ENCODE data around the gene NSUN2. TPM values are rescaled to one million over a fixed set of nuclear protein-coding genes. Genes with fewer than 3 reads are reported as not detected.

Gene NSUN2
- total RNA-seq, 2 experiments from 2014 or later = 48.3 to 50.8 TPM

- Histone ChIP-seq H3K9me3 (ENCODE audit: control insufficient read depth in 1 of 2, insufficient read depth in 1 of 2, low read length in 2 of 2) (peaks cover 0 to 4% of the 10 kb centered on the region in 2 experiments), H3K27ac (ENCODE audit: low read depth in 1 of 2, low read length in 2 of 2) (no peak overlapping the region), H3K4me3 (ENCODE audit: low read length) (no peak overlapping the region), H3K4me1 (ENCODE audit: insufficient read depth, low read length) (peaks cover 7% of the 10 kb centered on the region), H3K36me3 (ENCODE audit: insufficient read depth, low read length) (no peaks in the 10 kb centered on the region), H3K27me3 (ENCODE audit: control insufficient read depth in 1 of 2, insufficient read depth in 2 of 2, low read length in 2 of 2) (peaks cover 17 to 46% of the 10 kb centered on the region in 2 experiments)
- H3K9me3 Mint-ChIP-seq = no peaks in the 10 kb centered on the region
- TF ChIP-seq CTCF (IDR thresholded peaks at IDR 0.05) = no peak
- ChIA-PET POLR2A (no interaction called here), CTCF (no interaction called here)
- no peak overlapping the region for H3K27ac Mint-ChIP-seq
- H3K4me1 Mint-ChIP-seq (ENCODE audit: low read depth) = no peaks in the 10 kb centered on the region
- no peak for ATAC-seq (ENCODE audit: poor library complexity)
- H3K27me3 Mint-ChIP-seq = peaks cover 55% of the 10 kb centered on the region
- H3K4me3 Mint-ChIP-seq = no peak overlapping the region
- no peak for DNase-seq
- intact Hi-C loops (cut with DNase I, micrococcal nuclease) = no loop called here
- no peaks in the 10 kb centered on the region for H3K36me3 Mint-ChIP-seq (ENCODE audit: low read depth)
Observed at GRCh38 chr5:6585168-6585567, 47.7 kb downstream of the NSUN2 start.

- H3K27me3 ChIP-seq (ENCODE audit: control insufficient read depth in 1 of 2, insufficient read depth in 2 of 2, low read length in 2 of 2) = peaks cover 17 to 46% of the 10 kb centered on the region in 2 experiments
Observed at GRCh38 chr5:6584727-6585126, 48.1 kb downstream of the NSUN2 start.

GRCh38 chr5:6584101-6584645 lies 48.7 kb downstream of the NSUN2 start:
- Mint-ChIP-seq H3K27me3 (peaks cover 64% of the 10 kb centered on the region), H3K36me3 (ENCODE audit: low read depth) (no peaks in the 10 kb centered on the region), H3K9me3 (no peaks in the 10 kb centered on the region), H3K4me3 (no peak overlapping the region), H3K27ac (no peak overlapping the region), H3K4me1 (ENCODE audit: low read depth) (no peaks in the 10 kb centered on the region)
- Histone ChIP-seq H3K9me3 (ENCODE audit: control insufficient read depth in 1 of 2, insufficient read depth in 1 of 2, low read length in 2 of 2) (peaks cover 0 to 9% of the 10 kb centered on the region in 2 experiments), H3K27me3 (ENCODE audit: control insufficient read depth in 1 of 2, insufficient read depth in 2 of 2, low read length in 2 of 2) (peaks cover 17 to 46% of the 10 kb centered on the region in 2 experiments), H3K27ac (ENCODE audit: low read depth in 1 of 2, low read length in 2 of 2) (no peak overlapping the region), H3K36me3 (ENCODE audit: insufficient read depth, low read length) (no peaks in the 10 kb centered on the region), H3K4me3 (ENCODE audit: low read length) (no peak overlapping the region), H3K4me1 (ENCODE audit: insufficient read depth, low read length) (peaks cover 7% of the 10 kb centered on the region)
- CTCF ChIA-PET = no interaction called here
- POLR2A ChIA-PET = no interaction called here
- no peak for TF ChIP-seq CTCF (IDR thresholded peaks at IDR 0.05)
- intact Hi-C loops (cut with DNase I, micrococcal nuclease) = no loop called here
- ATAC-seq (ENCODE audit: poor library complexity) (no peak), DNase-seq (no peak)

More at GRCh38 chr5:6584727-6585126, 48.1 kb downstream of the NSUN2 start:
- no peak for TF ChIP-seq CTCF (IDR thresholded peaks at IDR 0.05)
- H3K27ac ChIP-seq (ENCODE audit: low read depth in 1 of 2, low read length in 2 of 2) = no peak overlapping the region
- H3K4me3 ChIP-seq (ENCODE audit: low read length) = no peak overlapping the region
- peaks cover 7% of the 10 kb centered on the region for H3K4me1 ChIP-seq (ENCODE audit: insufficient read depth, low read length)
- DNase-seq (no peak), ATAC-seq (ENCODE audit: poor library complexity) (no peak)
- no peaks in the 10 kb centered on the region for H3K36me3 Mint-ChIP-seq (ENCODE audit: low read depth)
- H3K9me3 ChIP-seq (ENCODE audit: control insufficient read depth in 1 of 2, insufficient read depth in 1 of 2, low read length in 2 of 2) = peaks cover 0 to 4% of the 10 kb centered on the region in 2 experiments
- H3K9me3 Mint-ChIP-seq = no peaks in the 10 kb centered on the region
- CTCF ChIA-PET = no interaction called here
- no peak overlapping the region for H3K27ac Mint-ChIP-seq
- intact Hi-C loops (cut with DNase I, micrococcal nuclease) = no loop called here
- no peak overlapping the region for H3K4me3 Mint-ChIP-seq
- no peaks in the 10 kb centered on the region for H3K36me3 ChIP-seq (ENCODE audit: insufficient read depth, low read length)
- no peaks in the 10 kb centered on the region for H3K4me1 Mint-ChIP-seq (ENCODE audit: low read depth)
- peaks cover 60% of the 10 kb centered on the region for H3K27me3 Mint-ChIP-seq
- POLR2A ChIA-PET = no interaction called here

Measured in CD4-positive, alpha-beta T cell (primary cell).